ENCODE measurements around the gene TEX54.
"Not testable (repeated sequence)": the region's sequence is repeated elsewhere in the genome, so short reads cannot be mapped to it uniquely, and the experiment has no call there.

TEX54 gene

GRCh38 chr11:62879235-62879978 lies 46.8 kb upstream of the TEX54 start:
- no peak overlapping the region for H3K4me3 ChIP-seq (ENCODE audit: low read depth, low read length)
- TF ChIP-seq CTCF (IDR thresholded peaks at IDR 0.05; ENCODE audit: insufficient read depth, low read depth, low read length, missing control alignments): no peak
- DNase-seq (ENCODE audit: low read depth): no peak

GRCh38 chr11:62876712-62877111 lies 44.1 kb upstream of the TEX54 start:
- DNase-seq (ENCODE audit: low read depth): no peak
- no peak for TF ChIP-seq CTCF (IDR thresholded peaks at IDR 0.05; ENCODE audit: insufficient read depth, low read depth, low read length, missing control alignments)

GRCh38 chr11:62875698-62876478 lies 43.2 kb upstream of the TEX54 start:
- no peak for DNase-seq (ENCODE audit: low read depth)
- no peak overlapping the region for H3K4me3 ChIP-seq (ENCODE audit: low read depth, low read length)
- no peak for TF ChIP-seq CTCF (IDR thresholded peaks at IDR 0.05; ENCODE audit: insufficient read depth, low read depth, low read length, missing control alignments)

More at GRCh38 chr11:62876712-62877111, 44.1 kb upstream of the TEX54 start:
- no peak overlapping the region for H3K4me3 ChIP-seq (ENCODE audit: low read depth, low read length)

- no peak for DNase-seq (ENCODE audit: low read depth)
- TF ChIP-seq CTCF (IDR thresholded peaks at IDR 0.05; ENCODE audit: insufficient read depth, low read depth, low read length, missing control alignments): no peak
Measured at GRCh38 chr11:62874851-62875250, 42.2 kb upstream of the TEX54 start.

GRCh38 chr11:62865635-62866034 lies 33.0 kb upstream of the TEX54 start:
- DNase-seq (ENCODE audit: low read depth): no peak
- TF ChIP-seq CTCF (IDR thresholded peaks at IDR 0.05; ENCODE audit: insufficient read depth, low read depth, low read length, missing control alignments): no peak
- no peak overlapping the region for H3K4me3 ChIP-seq (ENCODE audit: low read depth, low read length)

More at GRCh38 chr11:62874851-62875250, 42.2 kb upstream of the TEX54 start:
- H3K4me3 ChIP-seq (ENCODE audit: low read depth, low read length): no peak overlapping the region

- no peak for TF ChIP-seq CTCF (IDR thresholded peaks at IDR 0.05; ENCODE audit: insufficient read depth, low read depth, low read length, missing control alignments)
Measured at GRCh38 chr11:62863687-62864335, 31.2 kb upstream of the TEX54 start.

GRCh38 chr11:62861564-62862192 lies 29.0 kb upstream of the TEX54 start:
- H3K4me3 ChIP-seq (ENCODE audit: low read depth, low read length); DNase-seq (ENCODE audit: low read depth): not testable (repeated sequence)

More at GRCh38 chr11:62863687-62864335, 31.2 kb upstream of the TEX54 start:
- no peak for DNase-seq (ENCODE audit: low read depth)
- no peak overlapping the region for H3K4me3 ChIP-seq (ENCODE audit: low read depth, low read length)
